ENCODE measurements around the gene GCK.

GRCh38 chr7:44213877-44214388, 24.7 kb upstream of the GCK start:
- no peak for TF ChIP-seq CTCF (IDR thresholded peaks at IDR 0.05)
- TF ChIP-seq POLR2A (IDR thresholded peaks at IDR 0.05), result no peak
- no peak for TF ChIP-seq POLR2AphosphoS5 (IDR thresholded peaks at IDR 0.05)
